Thyroid gland (tissue), 4 donors: Measurements from ENCODE around the gene FHDC1.

ENCODE experiments used
- POLR2A ChIP-seq, 2 donors: fragments of 450-650 bp; IDR thresholded peaks; one replicate each; pipeline ENCODE4 v1.6.1; 2017; ENCODE audit warnings: antibody characterized with exemption in 2 of 2, mild to moderate bottlenecking in 2 of 2, moderate library complexity in 1 of 2
- TF ChIP-seq, protein P1 (sequence below), 6 experiments: fragments of 200-600 bp in 3 of 6; fragments of 450-650 bp in 3 of 6; sonication (generic) in 3 of 6; IDR thresholded peaks; one replicate each; pipeline ENCODE4 v1.5.1; 2016 to 2019; ENCODE audit warnings: antibody characterized with exemption in 6 of 6, mild to moderate bottlenecking in 2 of 6, inconsistent platforms in 1 of 6, moderate library complexity in 1 of 6

DNA sequence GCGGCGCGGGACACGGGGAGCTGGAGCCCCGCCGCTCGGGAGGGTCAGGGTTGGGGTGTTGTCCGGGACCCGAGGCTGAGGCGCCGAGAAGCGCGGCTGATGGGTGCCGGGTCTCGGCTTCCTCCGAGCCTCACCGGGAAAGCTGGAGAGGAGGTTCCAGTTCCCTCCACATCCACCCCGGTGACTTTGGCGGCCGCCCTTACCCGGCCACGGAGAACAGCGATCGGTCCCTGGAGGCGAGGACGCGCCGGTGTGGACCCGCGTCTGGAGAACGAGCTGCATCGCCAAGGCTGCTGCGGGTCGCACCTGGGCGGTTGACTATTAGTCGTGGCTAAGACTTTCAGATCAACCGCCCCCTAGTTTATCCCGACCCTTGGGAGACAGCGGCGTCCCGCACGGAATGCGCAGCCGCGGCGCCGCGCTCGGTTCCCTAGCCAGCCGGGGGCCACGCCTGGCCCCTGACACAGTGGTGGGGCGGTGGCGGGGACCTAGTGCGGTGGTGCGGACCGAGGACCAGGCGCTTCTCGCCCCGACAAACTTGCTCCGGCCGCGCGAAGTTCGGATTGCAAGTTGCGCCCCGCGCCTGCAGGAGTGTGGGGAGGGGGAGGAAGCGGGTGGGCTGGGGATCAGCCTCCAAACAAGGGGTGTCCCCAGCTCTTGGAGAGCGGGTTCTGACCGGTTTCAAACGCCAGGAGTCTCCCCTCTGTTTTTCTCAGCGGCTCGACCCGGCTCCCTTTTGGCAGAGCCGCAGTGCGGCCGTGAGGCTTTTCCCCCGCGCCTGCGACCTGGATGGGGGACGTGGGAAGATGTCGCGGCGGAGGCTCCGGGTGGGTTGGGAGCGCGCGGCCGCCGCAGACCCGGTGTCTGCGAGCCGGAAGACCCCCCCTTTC lies 568 bp downstream of the FHDC1 start:
- TF ChIP-seq, protein P1, sequence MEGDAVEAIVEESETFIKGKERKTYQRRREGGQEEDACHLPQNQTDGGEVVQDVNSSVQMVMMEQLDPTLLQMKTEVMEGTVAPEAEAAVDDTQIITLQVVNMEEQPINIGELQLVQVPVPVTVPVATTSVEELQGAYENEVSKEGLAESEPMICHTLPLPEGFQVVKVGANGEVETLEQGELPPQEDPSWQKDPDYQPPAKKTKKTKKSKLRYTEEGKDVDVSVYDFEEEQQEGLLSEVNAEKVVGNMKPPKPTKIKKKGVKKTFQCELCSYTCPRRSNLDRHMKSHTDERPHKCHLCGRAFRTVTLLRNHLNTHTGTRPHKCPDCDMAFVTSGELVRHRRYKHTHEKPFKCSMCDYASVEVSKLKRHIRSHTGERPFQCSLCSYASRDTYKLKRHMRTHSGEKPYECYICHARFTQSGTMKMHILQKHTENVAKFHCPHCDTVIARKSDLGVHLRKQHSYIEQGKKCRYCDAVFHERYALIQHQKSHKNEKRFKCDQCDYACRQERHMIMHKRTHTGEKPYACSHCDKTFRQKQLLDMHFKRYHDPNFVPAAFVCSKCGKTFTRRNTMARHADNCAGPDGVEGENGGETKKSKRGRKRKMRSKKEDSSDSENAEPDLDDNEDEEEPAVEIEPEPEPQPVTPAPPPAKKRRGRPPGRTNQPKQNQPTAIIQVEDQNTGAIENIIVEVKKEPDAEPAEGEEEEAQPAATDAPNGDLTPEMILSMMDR (IDR thresholded peaks at IDR 0.05), result no peak
- no peak for TF ChIP-seq POLR2A (IDR thresholded peaks at IDR 0.05)
